ENCODE measurements around the gene AVP.

DNA sequence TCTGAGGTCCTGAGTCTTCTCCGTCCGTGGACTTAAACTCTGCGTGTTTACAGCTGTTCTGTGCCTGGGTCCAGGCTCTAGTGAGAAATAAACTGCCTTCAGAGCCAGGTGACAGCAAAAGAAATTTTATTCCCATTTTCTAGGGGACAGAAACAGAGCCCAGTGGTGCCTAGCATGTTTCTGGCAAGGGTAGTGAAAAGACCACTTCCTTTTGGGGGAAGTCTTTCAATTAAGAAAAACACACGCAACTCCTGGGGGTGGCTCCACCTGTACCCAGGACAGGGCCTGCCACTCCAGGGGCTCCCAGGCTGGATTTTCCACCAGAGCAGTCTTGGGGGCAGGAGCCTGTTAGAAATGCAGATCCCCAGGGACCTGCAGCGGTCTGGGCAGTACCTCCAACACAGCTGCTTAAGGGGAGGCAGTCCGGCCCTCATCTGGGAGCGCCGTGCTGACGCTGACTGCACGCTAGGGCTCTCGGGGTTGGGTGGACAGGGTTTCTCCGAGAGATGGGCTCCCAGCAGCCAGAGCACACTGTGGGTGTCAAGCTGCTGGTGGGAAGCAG is 23.0 kb upstream of the AVP start:
- TF ChIP-seq CTCF (IDR thresholded peaks at IDR 0.05; ENCODE audit: low read depth, low read length, poor library complexity, severe bottlenecking) = no peak
- TF ChIP-seq EZH2phosphoT487 (IDR thresholded peaks at IDR 0.05; ENCODE audit: borderline replicate concordance, low read length) = no peak

All from DOHH2 (cell line).